Progenitor cell of endocrine pancreas (in vitro differentiated cells): ENCODE data around the gene MAPK9. TPM values are rescaled to one million over a fixed set of nuclear protein-coding genes. Genes with fewer than 3 reads are reported as not detected.

Experiments
- DNase-seq: peaks from one replicate; pipeline ENCODE4 v3.0.0; 2021; ENCODE audit warnings: low spot score; ENCODE audit not compliant: unreplicated experiment
- H3K27ac Mint-ChIP-seq: 2 replicates; pipeline ENCODE4 v1.8.0; 2021; ENCODE audit warnings: mild to moderate bottlenecking, moderate library complexity, mixed read lengths
- H3K27me3 Mint-ChIP-seq: 2 replicates; pipeline ENCODE4 v1.8.0; 2021; ENCODE audit warnings: mixed read lengths
- H3K36me3 Mint-ChIP-seq: 2 replicates; pipeline ENCODE4 v1.8.0; 2022; ENCODE audit warnings: mixed read lengths; ENCODE audit not compliant: insufficient read depth
- H3K4me1 Mint-ChIP-seq: 2 replicates; pipeline ENCODE4 v1.8.0; 2021; ENCODE audit warnings: low read depth, mixed read lengths
- H3K4me3 Mint-ChIP-seq: 2 replicates; pipeline ENCODE4 v1.8.0; 2021; ENCODE audit warnings: low read depth, mild to moderate bottlenecking, moderate library complexity, mixed read lengths
- H3K9me3 Mint-ChIP-seq: 2 replicates; pipeline ENCODE4 v1.8.0; 2021; ENCODE audit warnings: low read depth, mixed read lengths
- CTCF ChIP-seq: fragments of 200-600 bp; sonication (generic); IDR thresholded peaks from one replicate; pipeline ENCODE4 v1.5.0; 2021; ENCODE audit warnings: antibody characterized with exemption, mild to moderate bottlenecking; ENCODE audit not compliant: unreplicated experiment
- long read RNA-seq: library from polyadenylated mRNA; unstranded; transcript quantifications from one replicate; pipeline ENCODE4 v2.0.0, GENCODE V29; 2020
- total RNA-seq: library from RNA; stranded (reverse); gene quantifications from 2 replicates; pipeline ENCODE4 v1.2.1, GENCODE V29; 2021

The MAPK9 gene
- total RNA-seq = 47.6 and 51.2 TPM in 2 replicates
- long read RNA-seq, full-length matches to known transcripts = 1 of 6 reads
- long read RNA-seq, partial matches to known transcripts = 1 of 6 reads
- long read RNA-seq, other reads (novel, unspliced or antisense) = 4 of 6 reads

GRCh38 chr5:180291943-180292831 lies at the start of gene MAPK9:
Gene MAPK9, minus strand, starts transcription at chr5:180292083. Its CDS starts 11,522 bp downstream, at chr5:180280561.
- Mint-ChIP-seq H3K9me3 (no peaks in the 10 kb centered on the region), H3K27me3 (no peaks in the 10 kb centered on the region), H3K36me3 (peaks cover 2% of the 10 kb centered on the region), H3K27ac (peak within 1 kb of the TSS; percentile 97), H3K4me1 (peaks cover 43% of the 10 kb centered on the region), H3K4me3 (peak within 1 kb of the TSS; percentile 92)
- no peak for TF ChIP-seq CTCF
- peak; percentile 81 for DNase-seq

GRCh38 chr5:180341595-180341994 lies 49.7 kb upstream of the MAPK9 start:
- no peaks in the 10 kb centered on the region for H3K4me1 Mint-ChIP-seq
- H3K9me3 Mint-ChIP-seq = no peaks in the 10 kb centered on the region
- no peak overlapping the region for H3K27ac Mint-ChIP-seq
- TF ChIP-seq CTCF = no peak
- no peak overlapping the region for H3K4me3 Mint-ChIP-seq
- no peaks in the 10 kb centered on the region for H3K36me3 Mint-ChIP-seq
- no peak for DNase-seq
- H3K27me3 Mint-ChIP-seq = peaks cover 33% of the 10 kb centered on the region

GRCh38 chr5:180340856-180341255 lies 49.0 kb upstream of the MAPK9 start:
- H3K27ac Mint-ChIP-seq = no peak overlapping the region
- DNase-seq = no peak
- TF ChIP-seq CTCF = no peak
- no peaks in the 10 kb centered on the region for H3K9me3 Mint-ChIP-seq
- no peaks in the 10 kb centered on the region for H3K36me3 Mint-ChIP-seq
- peaks cover 28% of the 10 kb centered on the region for H3K27me3 Mint-ChIP-seq
- H3K4me3 Mint-ChIP-seq = no peak overlapping the region
- no peaks in the 10 kb centered on the region for H3K4me1 Mint-ChIP-seq

- Mint-ChIP-seq H3K36me3 (no peaks in the 10 kb centered on the region), H3K9me3 (no peaks in the 10 kb centered on the region), H3K27ac (no peak overlapping the region), H3K4me1 (no peaks in the 10 kb centered on the region), H3K27me3 (peaks cover 23% of the 10 kb centered on the region), H3K4me3 (no peak overlapping the region)
- DNase-seq = no peak
- TF ChIP-seq CTCF = no peak
Observed at GRCh38 chr5:180339583-180340183, 47.8 kb upstream of the MAPK9 start.

GRCh38 chr5:180338001-180338707 lies 46.3 kb upstream of the MAPK9 start:
- no peak overlapping the region for H3K4me3 Mint-ChIP-seq
- peaks cover 3% of the 10 kb centered on the region for H3K36me3 Mint-ChIP-seq
- no peak for TF ChIP-seq CTCF
- peaks cover 4% of the 10 kb centered on the region for H3K9me3 Mint-ChIP-seq
- no peak for DNase-seq
- peaks cover 12% of the 10 kb centered on the region for H3K27me3 Mint-ChIP-seq
- H3K4me1 Mint-ChIP-seq = no peaks in the 10 kb centered on the region
- H3K27ac Mint-ChIP-seq = no peak overlapping the region
